NCI-H226 (cell line): ENCODE results near the gene TTC21B.
"Not testable (repeated sequence)": the region's sequence is repeated elsewhere in the genome, so short reads cannot be mapped to it uniquely, and the experiment has no call there.

ENCODE experiments used
- DNase-seq: peaks from one replicate; pipeline ENCODE4 v3.0.0-alpha.2; 2015

TTC21B gene

GRCh38 chr2:165953655-165954606 lies at the start of gene TTC21B:
TSS of gene TTC21B (minus strand) at chr2:165953776. CDS start at chr2:165953705, 71 bp downstream.
- peak; percentile 92 for DNase-seq

DNA sequence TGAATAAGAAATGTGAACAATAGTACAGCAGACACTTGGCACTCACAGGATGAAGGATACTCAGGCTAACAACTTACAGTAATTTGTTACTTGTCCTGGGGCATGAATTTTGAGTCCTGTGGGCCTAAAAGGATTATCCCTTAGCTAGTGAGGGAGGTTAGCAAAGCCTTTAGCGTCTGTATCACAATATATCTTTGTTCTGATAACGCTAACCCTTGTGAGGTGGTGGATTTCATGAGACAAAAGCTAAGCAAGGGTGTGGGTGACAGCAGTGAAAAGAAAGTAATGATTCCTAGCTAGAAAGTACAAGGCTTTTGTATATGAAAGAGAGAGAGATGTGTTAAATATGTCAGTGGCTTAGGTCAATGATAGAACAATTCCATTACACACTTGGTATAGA lies 46.8 kb upstream of the TTC21B start:
- no peak for DNase-seq

DNA sequence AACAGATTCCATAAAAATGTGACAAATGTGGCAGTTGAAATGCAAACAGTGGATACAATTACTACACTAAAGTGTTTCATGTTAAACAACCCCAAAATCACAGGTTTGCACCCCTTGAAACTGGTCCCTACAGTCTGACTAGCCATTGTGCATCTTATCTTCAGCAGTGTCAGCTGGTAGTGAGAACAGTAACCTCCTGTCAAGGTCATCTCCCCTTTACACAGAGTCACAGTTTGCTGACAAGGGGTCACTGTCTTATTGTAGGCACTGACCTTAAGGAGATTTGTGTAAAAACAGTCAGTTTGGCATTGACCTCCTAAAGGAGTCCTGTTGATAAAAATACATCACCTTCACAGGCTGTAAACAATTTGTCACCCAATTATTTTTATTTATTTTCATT lies 37.3 kb upstream of the TTC21B start:
- DNase-seq: no peak

- no peak for DNase-seq
These were observed 36.3 kb upstream of the TTC21B start for GRCh38 chr2:165989851-165990250.

- no peak for DNase-seq
These were observed 31.5 kb upstream of the TTC21B start for GRCh38 chr2:165985120-165985519.

GRCh38 chr2:165972161-165972560 lies 18.6 kb upstream of the TTC21B start:
- not testable (repeated sequence) for DNase-seq

DNA sequence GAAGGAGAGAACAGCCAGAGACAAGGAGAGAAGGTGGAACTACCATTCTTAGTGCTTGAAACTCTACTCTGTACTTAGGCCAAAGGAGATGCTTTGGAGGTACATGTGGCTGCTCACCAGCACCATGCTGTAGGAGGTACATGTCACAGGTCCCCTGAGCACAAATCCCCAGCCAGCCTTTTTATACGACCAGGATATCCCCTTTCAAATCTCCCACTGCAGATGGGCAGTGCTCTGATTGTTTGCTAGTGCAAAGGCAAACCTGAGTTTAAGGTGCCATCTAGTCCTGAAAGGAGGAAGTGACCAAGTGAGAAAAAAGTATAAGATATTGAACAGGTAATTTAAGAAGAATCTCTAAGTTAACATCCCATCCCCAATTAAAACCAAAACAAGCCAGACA lies 17.1 kb upstream of the TTC21B start:
- no peak for DNase-seq

DNA sequence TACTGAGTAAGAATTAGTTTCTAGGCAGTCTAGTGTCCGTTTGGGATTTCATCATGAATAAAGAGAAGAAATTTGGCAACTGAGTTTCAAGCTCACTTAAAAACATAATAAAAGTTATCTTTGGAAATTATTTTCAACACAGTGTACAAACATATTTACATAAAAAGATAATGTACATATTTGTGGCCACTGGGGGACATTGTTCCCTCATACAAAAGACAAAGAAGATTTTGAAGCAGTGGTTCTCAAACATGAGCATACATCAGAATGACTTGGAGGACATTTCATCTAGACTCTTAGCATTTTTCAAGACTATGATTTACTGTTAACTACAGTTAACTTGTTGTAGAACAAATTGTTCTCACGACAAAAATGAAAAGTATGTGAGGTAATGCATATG lies 15.7 kb upstream of the TTC21B start:
- DNase-seq: no peak

DNA sequence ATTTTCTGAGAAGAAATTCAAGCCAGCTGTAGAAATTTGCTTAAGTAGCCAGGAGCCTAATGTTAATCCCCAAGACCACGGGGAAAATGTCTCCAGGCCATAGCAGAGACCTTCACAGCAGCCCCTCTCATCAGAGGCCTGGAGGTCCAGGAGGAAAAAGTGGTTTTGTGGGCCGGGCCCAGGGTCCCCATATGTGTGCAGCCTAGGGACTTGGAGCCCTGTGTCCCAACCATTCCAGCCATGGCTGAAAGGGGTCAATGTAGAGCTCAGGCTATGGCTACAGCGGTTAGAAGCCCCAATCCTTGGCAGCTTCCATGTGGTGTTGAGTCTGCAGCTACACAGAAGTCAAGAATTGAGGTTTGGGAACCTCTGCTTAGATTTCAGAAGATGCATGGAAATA lies 14.2 kb upstream of the TTC21B start:
- DNase-seq: no peak

GRCh38 chr2:165961818-165962217 lies 8.2 kb upstream of the TTC21B start:
- no peak for DNase-seq

DNA sequence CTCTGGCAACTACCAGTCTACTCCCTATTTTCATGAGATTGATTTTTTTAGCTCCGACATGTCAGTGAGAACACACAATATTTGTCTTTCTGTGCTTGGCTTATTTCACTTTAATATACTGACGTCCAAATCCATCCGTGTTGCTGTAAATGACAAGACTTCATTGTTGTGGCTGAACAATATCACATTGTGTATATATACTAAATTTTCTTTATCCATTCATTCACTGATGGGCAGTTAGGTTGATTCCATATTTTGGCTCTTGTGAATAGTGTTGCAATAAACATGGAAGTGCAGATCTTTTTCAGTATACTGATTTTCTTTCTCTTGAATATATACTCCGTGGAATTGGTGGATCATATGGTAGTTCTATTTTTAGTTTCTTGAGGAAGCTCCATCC lies 5.8 kb upstream of the TTC21B start:
- DNase-seq: no peak

- no peak for DNase-seq
These were observed 4.9 kb upstream of the TTC21B start for GRCh38 chr2:165958313-165958960.

- DNase-seq: no peak
These were observed 3.6 kb upstream of the TTC21B start for GRCh38 chr2:165957030-165957675.

DNA sequence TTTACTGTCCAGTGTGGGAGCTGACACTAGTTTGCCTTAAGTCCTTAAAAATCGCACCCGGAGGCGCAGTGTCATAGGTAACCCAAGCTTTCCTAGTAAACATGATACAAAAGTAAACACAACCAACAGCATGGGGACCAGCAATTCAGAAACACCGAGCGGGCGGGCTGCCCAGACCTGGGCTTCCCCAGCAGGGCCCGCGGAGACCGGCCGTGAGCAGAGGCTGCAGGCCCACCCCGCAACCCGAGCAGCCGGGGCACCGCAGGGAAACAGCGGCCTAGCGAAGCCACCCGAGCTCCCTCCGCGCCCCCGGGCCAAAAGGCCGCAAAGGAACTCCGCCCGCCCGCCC lies 296 bp downstream of the TTC21B start:
- no peak for DNase-seq

- DNase-seq: no peak
These were observed 800 bp downstream of the TTC21B start for GRCh38 chr2:165952741-165953211.

DNA sequence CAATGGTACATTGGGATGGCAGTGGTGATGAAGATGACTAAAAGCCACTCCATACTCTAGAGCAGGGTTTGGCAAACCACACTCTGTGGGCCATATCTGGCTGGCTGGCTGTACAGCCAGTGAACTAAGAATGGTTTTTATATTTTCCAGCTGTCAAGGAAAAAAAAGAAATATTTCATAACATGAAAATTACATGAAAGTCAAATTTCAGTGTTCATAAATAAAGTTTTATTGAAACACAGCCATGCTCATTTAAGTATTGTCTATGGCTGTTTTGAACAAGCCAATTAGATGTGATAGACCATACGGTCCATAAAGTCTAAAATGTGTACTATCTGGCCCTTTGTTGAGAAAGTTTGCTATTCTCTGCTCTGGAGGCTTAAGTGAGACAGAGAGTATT lies 1.5 kb downstream of the TTC21B start:
- no peak for DNase-seq

DNA sequence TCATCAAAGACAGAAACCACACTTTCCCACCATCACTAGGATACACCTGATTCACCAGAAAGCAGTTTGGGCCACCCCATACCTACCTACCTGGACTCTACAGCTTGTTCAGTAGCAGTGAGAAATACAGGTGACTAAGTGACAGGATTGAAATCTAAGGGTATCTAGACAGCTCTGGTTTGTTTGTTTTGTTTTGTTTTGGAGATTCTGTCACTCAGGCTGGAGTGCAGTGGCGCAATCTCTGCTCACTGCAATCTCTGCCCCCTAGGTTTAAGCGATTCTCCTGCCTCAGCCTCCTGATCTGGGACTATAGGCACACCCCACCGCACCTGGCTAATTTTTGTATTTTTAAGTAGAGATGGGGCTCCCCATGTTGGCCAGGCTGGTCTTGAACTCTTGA lies 3.1 kb downstream of the TTC21B start:
- no peak for DNase-seq

DNA sequence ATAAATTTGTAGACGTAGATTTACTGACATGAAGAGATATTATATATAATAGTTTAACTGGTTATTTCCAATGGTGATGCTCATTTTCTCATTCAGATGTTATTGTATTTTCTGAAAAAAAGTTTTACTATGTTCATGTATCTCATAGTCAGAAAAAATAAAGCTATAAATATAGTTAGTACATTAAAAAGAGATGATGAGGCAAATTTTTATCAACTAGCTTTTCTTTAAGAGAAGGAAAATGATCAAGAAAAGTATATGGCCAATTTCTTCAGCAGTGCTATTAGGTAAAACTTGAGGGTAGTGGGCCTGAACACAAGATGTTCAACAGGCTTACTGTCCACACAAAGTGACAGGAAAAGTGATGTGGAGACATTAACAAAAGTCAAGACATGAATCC lies 11.7 kb downstream of the TTC21B start:
- DNase-seq: no peak

DNA sequence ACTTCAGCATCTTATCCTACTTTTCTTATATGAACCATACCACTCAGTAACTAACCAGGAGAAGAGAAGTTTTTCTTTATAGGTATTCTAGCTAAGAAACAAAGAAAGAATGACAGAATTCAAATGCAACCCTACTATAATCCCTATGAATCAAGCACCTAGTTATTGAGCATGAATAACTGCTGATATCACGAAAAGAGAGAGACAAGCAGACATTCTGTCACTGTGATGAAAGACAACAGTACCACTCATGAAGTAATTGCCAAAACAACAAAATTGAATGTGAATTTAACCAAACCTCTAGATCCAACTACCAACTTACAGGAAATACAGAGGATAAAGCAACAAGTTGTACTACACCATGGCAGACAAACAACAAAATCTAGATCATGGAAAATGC lies 15.3 kb downstream of the TTC21B start:
- DNase-seq: no peak

DNA sequence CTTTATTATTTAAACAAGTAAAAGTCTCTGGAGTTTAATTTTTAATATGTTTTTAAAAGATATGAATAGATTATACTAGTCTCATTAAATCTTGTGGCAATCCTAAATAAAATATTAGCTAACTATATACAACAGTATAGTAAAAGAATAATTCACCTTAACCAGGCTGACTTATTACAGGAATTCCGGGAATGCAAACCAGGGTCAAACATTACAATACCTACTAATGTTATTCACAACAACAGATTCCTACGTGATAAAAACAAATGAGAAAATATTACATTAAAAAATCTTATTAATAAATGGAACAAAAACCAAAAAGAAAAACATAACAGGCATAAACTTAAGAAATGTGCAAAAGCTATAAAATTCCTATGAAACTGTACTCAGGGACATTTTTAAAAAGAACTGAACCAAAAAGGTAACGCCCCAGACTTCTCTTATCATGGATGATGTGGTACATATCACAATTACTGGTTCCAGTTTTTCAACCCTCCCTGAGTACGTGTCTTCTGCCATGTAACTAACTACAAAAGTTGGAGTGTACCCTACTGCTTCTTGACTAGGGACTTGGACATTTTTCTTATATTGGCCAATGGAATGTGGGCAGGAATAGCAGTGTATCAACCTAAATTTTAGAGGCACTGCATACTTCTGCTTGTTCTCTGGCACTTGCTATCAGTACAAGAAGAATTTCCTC lies 20.2 kb downstream of the TTC21B start:
- DNase-seq: no peak

- no peak for DNase-seq
These were observed 25.8 kb downstream of the TTC21B start for GRCh38 chr2:165927774-165928173.

DNA sequence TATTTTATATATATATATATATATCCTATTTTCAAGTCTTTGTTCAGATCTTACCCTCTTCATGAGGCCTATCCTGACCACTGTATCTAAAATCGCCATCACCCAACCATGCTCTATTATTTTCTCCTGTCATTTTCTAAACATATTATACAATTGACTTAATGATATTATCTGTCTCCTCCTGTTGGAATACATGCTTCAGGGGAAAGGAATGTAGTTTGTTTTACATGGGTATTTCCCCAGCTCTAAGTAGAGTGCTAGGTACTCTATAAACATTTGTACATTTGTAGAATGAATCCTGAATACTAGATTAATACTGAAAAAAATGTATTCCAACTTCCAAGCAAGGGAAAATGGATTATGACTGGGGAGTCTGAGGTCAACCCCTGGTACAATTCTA lies 26.2 kb downstream of the TTC21B start:
- DNase-seq: peak; percentile 18

- no peak for DNase-seq
These were observed 28.6 kb downstream of the TTC21B start for GRCh38 chr2:165924946-165925345.
